Erythroblast (primary cell): ENCODE data around the gene PARP14.

Source experiments
- GATA1 ChIP-seq: IDR thresholded peaks from 2 replicates; pipeline ENCODE4 v1.6.1; 2011; ENCODE audit warnings: low read depth, mild to moderate bottlenecking, control low read depth, low read length, moderate library complexity
- POLR2A ChIP-seq: IDR thresholded peaks from 2 replicates; pipeline ENCODE4 v1.6.1; 2011; ENCODE audit warnings: mild to moderate bottlenecking, low read length

DNA sequence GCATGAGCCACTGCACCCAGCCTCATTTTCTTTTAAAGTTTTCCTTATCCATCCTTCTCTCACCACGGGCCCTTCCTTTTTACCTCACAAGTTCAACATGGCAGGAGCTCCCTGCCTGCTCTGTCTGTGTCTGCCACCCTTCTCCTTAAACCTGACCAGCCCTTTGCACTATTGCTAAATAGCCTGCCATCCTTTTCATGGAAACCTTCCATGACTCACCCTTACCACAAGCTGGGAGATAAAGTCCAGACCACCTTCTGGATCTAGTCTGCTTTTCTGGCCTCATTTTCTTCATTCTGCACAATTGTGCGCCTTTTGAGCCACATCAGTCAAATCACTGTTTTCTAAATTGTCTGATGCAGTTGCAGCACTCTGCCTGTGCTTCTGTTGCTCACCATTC is 8.9 kb downstream of the PARP14 start:
- TF ChIP-seq POLR2A (no peak), GATA1 (no peak)
